Pancreas (tissue), 10 donors: ENCODE data around the gene AKNA. TPM values are rescaled to one million over a fixed set of nuclear protein-coding genes. Genes with fewer than 3 reads are reported as not detected.

ENCODE experiments used
- ATAC-seq, 4 donors: fragments of 200-7000 bp; cut with Tn5 transposase; one replicate each; pipeline versions ENCODE4 v1.8.0 to v1.9.1; 2020; ENCODE audit warnings: mild to moderate bottlenecking in 4 of 4, moderate library complexity in 4 of 4
- DNase-seq, 6 donors: peaks; one replicate each; pipeline ENCODE4 v3.0.0-alpha.2; 2020
- FAIRE-seq: peaks from 2 replicates; lab custom pipeline; 2012; peaks lifted over from hg19 to GRCh38; lab: Jason Lieb, UNC
- H3K27ac ChIP-seq, 4 donors: fragments of 200-600 bp; sonication (generic); 1 replicate in 3 of 4; 2 replicates in 1 of 4; pipeline versions ENCODE4 v1.5.0 to v1.8.0; 2020
- H3K27me3 ChIP-seq, 4 donors: fragments of 200-600 bp; one replicate each; pipeline ENCODE4 v1.8.0; 2021
- H3K36me3 ChIP-seq, 3 donors: fragments of 200-600 bp; sonication (generic) in 1 of 3; one replicate each; pipeline versions ENCODE4 v1.5.0 to v1.8.0; 2020 to 2021
- H3K4me1 ChIP-seq, 3 donors: fragments of 200-600 bp; one replicate each; pipeline ENCODE4 v1.8.0; 2021
- H3K4me3 ChIP-seq, 4 donors: fragments of 200-600 bp; sonication (generic) in 2 of 4; one replicate each; pipeline versions ENCODE4 v1.5.0 to v1.8.0; 2020 to 2021
- H3K9me3 ChIP-seq, 4 donors: fragments of 200-600 bp; one replicate each; pipeline ENCODE4 v1.8.0; 2021
- CTCF ChIP-seq, 4 donors: fragments of 200-600 bp; sonication (generic) in 3 of 4; IDR thresholded peaks; one replicate each; pipeline versions ENCODE4 v1.5.0 to v1.8.0; 2021; ENCODE audit warnings: antibody characterized with exemption in 4 of 4
- WGBS, 2 donors: extraction: QIAGEN DNeasy Blood & Tissue Kit; methylation state at CpG; one replicate each; pipeline ENCODE4 v1.1.7; 2013; 5-methylcytosine and 5-hydroxymethylcytosine counted together
- intact Hi-C, 3 donors: fragments of 100-400 bp; cut with DNase I; formaldehyde crosslinking; loops; one replicate each; pipeline versions ENCODE4 v1.11.1 to v1.14.2; 2022
- polyA plus RNA-seq, 2 donors: library from polyadenylated mRNA; stranded (reverse); fragments of 200-250 nt; gene quantifications; one replicate each; pipeline ENCODE4 v1.2.3, GENCODE V29; 2013
- total RNA-seq, 6 donors: library from RNA; stranded (reverse); fragmentation: NEBNext Ultra II Directional in 4 of 6; extraction: Animal tissue kit (Norgen Biotek cat#: 25700) in 4 of 6; gene quantifications; one replicate each; pipeline versions ENCODE4 v1.2.1 to v1.2.4, GENCODE V29; 2021 to 2023
- donor health status: healthy with polysubstance abuse.
- donor health status: DM: no; HTN: no; CAD: no; lungs with moderate emphysema.
- donor health status: DM: no; HTN: no; CAD: no.
- donor health status: control.
- donor health status: control.
- donor health status: Bipolar disorder and iron deficiency.
- donor health status: DM: yes; HTN: yes; CAD: no.
- donor health status: DM: no; HTN: no; CAD: no.
- donor health status: DM: no; HTN: no; CAD: no.
- donor health status: DM: yes; HTN: yes; CAD: no.

The AKNA gene
- total and polyA plus RNA-seq, 8 donors = 5.4 to 18.0 (median 10.4) TPM

- Histone ChIP-seq H3K4me1 (no peaks in the 10 kb centered on the region), H3K27me3 (no peaks in the 10 kb centered on the region), H3K4me3 (no peak overlapping the region), H3K27ac (no peak overlapping the region), H3K9me3 (no peaks in the 10 kb centered on the region), H3K36me3 (no peaks in the 10 kb centered on the region)
- 73 to 78% methylated on average over 5 of the region's 5 CpGs for WGBS, 2 donors
- FAIRE-seq = no peak
- intact Hi-C loops = no loop called here
- DNase-seq = no peak
- no peak for TF ChIP-seq CTCF (IDR thresholded peaks at IDR 0.05)
- ATAC-seq = peak in 1 of 4 donors; percentile 34
These were observed 26.1 kb upstream of the AKNA start for GRCh38 chr9:114413861-114414301.

- FAIRE-seq = no peak
- no peaks in the 10 kb centered on the region for H3K36me3 ChIP-seq
- no peaks in the 10 kb centered on the region for H3K9me3 ChIP-seq
- intact Hi-C loops = no loop called here
- TF ChIP-seq CTCF (IDR thresholded peaks at IDR 0.05) = no peak
- H3K4me3 ChIP-seq = no peak overlapping the region
- WGBS, 2 donors = 82 to 85% methylated on average over 11 to 12 of the region's 12 CpGs
- no peak overlapping the region for H3K27ac ChIP-seq
- no peaks in the 10 kb centered on the region for H3K27me3 ChIP-seq
- no peak for DNase-seq
- no peak for ATAC-seq
- no peaks in the 10 kb centered on the region for H3K4me1 ChIP-seq
These were observed 24.4 kb upstream of the AKNA start for GRCh38 chr9:114412048-114412683.

- 77 to 81% methylated on average over 6 of the region's 6 CpGs for whole genome bisulfite sequencing, 2 donors
- H3K36me3 ChIP-seq = no peaks in the 10 kb centered on the region
- FAIRE-seq (no peak), ATAC-seq (no peak), DNase-seq (no peak)
- intact Hi-C loops = no loop called here
- no peak overlapping the region for H3K4me3 ChIP-seq
- no peaks in the 10 kb centered on the region for H3K27me3 ChIP-seq
- no peaks in the 10 kb centered on the region for H3K4me1 ChIP-seq
- no peaks in the 10 kb centered on the region for H3K9me3 ChIP-seq
- no peak overlapping the region for H3K27ac ChIP-seq
- TF ChIP-seq CTCF (IDR thresholded peaks at IDR 0.05) = no peak
These were observed 23.7 kb upstream of the AKNA start for GRCh38 chr9:114411452-114411851.

- DNase-seq = no peak
- Histone ChIP-seq H3K27ac (no peak overlapping the region), H3K4me1 (no peaks in the 10 kb centered on the region), H3K4me3 (no peak overlapping the region), H3K36me3 (no peaks in the 10 kb centered on the region), H3K9me3 (no peaks in the 10 kb centered on the region), H3K27me3 (no peaks in the 10 kb centered on the region)
- FAIRE-seq = no peak
- ATAC-seq = no peak
- intact Hi-C loops = no loop called here
- no peak for TF ChIP-seq CTCF (IDR thresholded peaks at IDR 0.05)
- WGBS, 2 donors = 91 to 93% methylated on average over 8 of the region's 8 CpGs
These were observed 23.1 kb upstream of the AKNA start for GRCh38 chr9:114410910-114411309.

GRCh38 chr9:114409842-114410241 lies 22.1 kb upstream of the AKNA start:
- FAIRE-seq = no peak
- no peak for DNase-seq
- no peak for ATAC-seq
- 72 to 74% methylated on average over 5 of the region's 5 CpGs for WGBS, 2 donors
- Histone ChIP-seq H3K4me1 (no peaks in the 10 kb centered on the region), H3K36me3 (no peaks in the 10 kb centered on the region), H3K27ac (no peak overlapping the region), H3K9me3 (no peaks in the 10 kb centered on the region), H3K4me3 (no peak overlapping the region), H3K27me3 (no peaks in the 10 kb centered on the region)
- no peak for TF ChIP-seq CTCF (IDR thresholded peaks at IDR 0.05)
- intact Hi-C loops = loop anchor here in 1 of 3 donors (10.0 kb wide), 1 partner anchor 605 kb away; no protein-coding TSS in a partner anchor
